Astrocyte of the cerebellum (primary cell): ENCODE measurements around the gene ATAD3B.
"Not testable (repeated sequence)": the region's sequence is repeated elsewhere in the genome, so short reads cannot be mapped to it uniquely, and the experiment has no call there.

Experiments
- DNase-seq: peaks from one replicate; pipeline ENCODE4 v3.0.0-alpha.2; 2011; ENCODE audit warnings: low read depth
- H3K4me3 ChIP-seq: 2 replicates; pipeline ENCODE4 v1.5.1; 2011; ENCODE audit warnings: mild to moderate bottlenecking, low read depth, low read length, moderate library complexity
- CTCF ChIP-seq: IDR thresholded peaks from 2 replicates; pipeline ENCODE4 v1.5.1; 2012; ENCODE audit warnings: low read length, low read depth, moderate library complexity, mild to moderate bottlenecking; ENCODE audit errors: missing control alignments
- in situ Hi-C: cut with HindIII; loops from 2 replicates; pipeline ENCODE4 v1.10.0; 2017; ENCODE audit warnings: low sequenced_read_pairs

ATAD3B gene

GRCh38 chr1:1490633-1491230 is 19.2 kb downstream of the ATAD3B start:
- H3K4me3 ChIP-seq = no peak overlapping the region
- TF ChIP-seq CTCF = no peak
- in situ Hi-C loops = loop anchor here (5.0 kb wide), 1 partner anchor 118 kb away; no protein-coding TSS in a partner anchor
- DNase-seq = no peak

- no peak overlapping the region for H3K4me3 ChIP-seq
- TF ChIP-seq CTCF = no peak
- in situ Hi-C loops = loop anchor here (5.0 kb wide), 1 partner anchor 119 kb away; no protein-coding TSS in a partner anchor
- DNase-seq = no peak
Observed at GRCh38 chr1:1491601-1492000, 20.0 kb downstream of the ATAD3B start.

- H3K4me3 ChIP-seq, DNase-seq: not testable (repeated sequence)
- in situ Hi-C loops = loop anchor here (5.0 kb wide), 1 partner anchor 122 kb away; no protein-coding TSS in a partner anchor
Observed at GRCh38 chr1:1494311-1494710, 22.7 kb downstream of the ATAD3B start.

GRCh38 chr1:1495461-1495975 is 24.0 kb downstream of the ATAD3B start:
- DNase-seq, in situ Hi-C loops, H3K4me3 ChIP-seq: not testable (repeated sequence)

GRCh38 chr1:1504777-1505365 is 33.3 kb downstream of the ATAD3B start:
- TF ChIP-seq CTCF = peak; percentile 56
- in situ Hi-C loops, DNase-seq, H3K4me3 ChIP-seq: not testable (repeated sequence)

- in situ Hi-C loops = not testable (repeated sequence)
Observed at GRCh38 chr1:1505366-1505798, 33.8 kb downstream of the ATAD3B start.

GRCh38 chr1:1505801-1506200 is 34.2 kb downstream of the ATAD3B start:
- H3K4me3 ChIP-seq, DNase-seq, in situ Hi-C loops: not testable (repeated sequence)

More at GRCh38 chr1:1505366-1505798, 33.8 kb downstream of the ATAD3B start:
- H3K4me3 ChIP-seq, DNase-seq: not testable (repeated sequence)
- TF ChIP-seq CTCF = peak; percentile 32

- in situ Hi-C loops = no loop called here
- no peak for TF ChIP-seq CTCF
- DNase-seq = no peak
- no peak overlapping the region for H3K4me3 ChIP-seq
Observed at GRCh38 chr1:1507305-1507704, 35.7 kb downstream of the ATAD3B start.

GRCh38 chr1:1508775-1509464 is 37.4 kb downstream of the ATAD3B start:
- H3K4me3 ChIP-seq, in situ Hi-C loops, DNase-seq: not testable (repeated sequence)

GRCh38 chr1:1509465-1509850 is 37.9 kb downstream of the ATAD3B start:
- in situ Hi-C loops, DNase-seq, H3K4me3 ChIP-seq: not testable (repeated sequence)
